Esophagus squamous epithelium (tissue), 4 donors: ENCODE results near the gene ZNF584.

Source experiments
- POLR2A ChIP-seq, 4 donors: fragments of 450-650 bp; IDR thresholded peaks; one replicate each; pipeline ENCODE4 v1.6.1; 2017; ENCODE audit warnings: antibody characterized with exemption in 4 of 4, mild to moderate bottlenecking in 4 of 4, moderate library complexity in 3 of 4
- TF ChIP-seq, protein P1 (sequence below), 6 experiments: fragments of 450-650 bp in 4 of 6; fragments of 200-600 bp in 2 of 6; sonication (generic) in 2 of 6; IDR thresholded peaks; one replicate each; pipeline ENCODE4 v1.5.1; 2016 to 2019; ENCODE audit warnings: antibody characterized with exemption in 6 of 6, mild to moderate bottlenecking in 4 of 6, moderate library complexity in 4 of 6

DNA sequence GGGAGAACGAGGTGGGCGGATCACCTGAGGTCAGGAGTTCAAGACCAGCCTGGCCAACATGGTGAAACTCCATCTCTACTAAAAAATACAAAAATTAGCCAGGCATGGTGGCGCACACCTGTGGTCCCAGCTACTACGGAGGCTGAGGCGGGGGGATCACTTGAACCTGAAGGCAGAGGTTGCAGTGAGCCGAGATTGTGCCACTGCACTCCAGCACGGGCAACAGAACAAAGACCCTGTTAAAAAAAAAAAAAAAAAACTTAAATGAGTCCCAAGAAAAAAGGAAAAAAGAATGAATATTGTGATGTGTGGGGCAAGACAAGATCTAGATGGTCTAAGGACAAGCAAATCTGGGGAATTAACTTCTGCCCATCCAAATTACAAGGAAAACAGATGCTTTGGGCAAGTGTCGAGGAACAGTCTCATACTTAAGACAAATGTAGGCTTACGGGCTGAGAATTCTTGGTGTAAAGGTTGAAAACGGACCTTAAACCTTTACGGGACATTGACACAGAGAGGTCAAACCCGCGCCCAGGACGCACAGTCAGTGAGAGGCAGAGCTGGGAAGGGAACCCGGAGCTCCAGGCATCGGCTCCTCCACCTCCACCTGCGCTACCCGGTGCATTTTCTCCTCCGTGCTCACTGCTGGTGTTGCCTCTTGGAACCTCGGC, 57.8 kb downstream of the ZNF584 start:
- TF ChIP-seq, protein P1, sequence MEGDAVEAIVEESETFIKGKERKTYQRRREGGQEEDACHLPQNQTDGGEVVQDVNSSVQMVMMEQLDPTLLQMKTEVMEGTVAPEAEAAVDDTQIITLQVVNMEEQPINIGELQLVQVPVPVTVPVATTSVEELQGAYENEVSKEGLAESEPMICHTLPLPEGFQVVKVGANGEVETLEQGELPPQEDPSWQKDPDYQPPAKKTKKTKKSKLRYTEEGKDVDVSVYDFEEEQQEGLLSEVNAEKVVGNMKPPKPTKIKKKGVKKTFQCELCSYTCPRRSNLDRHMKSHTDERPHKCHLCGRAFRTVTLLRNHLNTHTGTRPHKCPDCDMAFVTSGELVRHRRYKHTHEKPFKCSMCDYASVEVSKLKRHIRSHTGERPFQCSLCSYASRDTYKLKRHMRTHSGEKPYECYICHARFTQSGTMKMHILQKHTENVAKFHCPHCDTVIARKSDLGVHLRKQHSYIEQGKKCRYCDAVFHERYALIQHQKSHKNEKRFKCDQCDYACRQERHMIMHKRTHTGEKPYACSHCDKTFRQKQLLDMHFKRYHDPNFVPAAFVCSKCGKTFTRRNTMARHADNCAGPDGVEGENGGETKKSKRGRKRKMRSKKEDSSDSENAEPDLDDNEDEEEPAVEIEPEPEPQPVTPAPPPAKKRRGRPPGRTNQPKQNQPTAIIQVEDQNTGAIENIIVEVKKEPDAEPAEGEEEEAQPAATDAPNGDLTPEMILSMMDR (IDR thresholded peaks at IDR 0.05), result no peak
- no peak for TF ChIP-seq POLR2A (IDR thresholded peaks at IDR 0.05)
